ENCODE data around the gene TMEM165.

DNA sequence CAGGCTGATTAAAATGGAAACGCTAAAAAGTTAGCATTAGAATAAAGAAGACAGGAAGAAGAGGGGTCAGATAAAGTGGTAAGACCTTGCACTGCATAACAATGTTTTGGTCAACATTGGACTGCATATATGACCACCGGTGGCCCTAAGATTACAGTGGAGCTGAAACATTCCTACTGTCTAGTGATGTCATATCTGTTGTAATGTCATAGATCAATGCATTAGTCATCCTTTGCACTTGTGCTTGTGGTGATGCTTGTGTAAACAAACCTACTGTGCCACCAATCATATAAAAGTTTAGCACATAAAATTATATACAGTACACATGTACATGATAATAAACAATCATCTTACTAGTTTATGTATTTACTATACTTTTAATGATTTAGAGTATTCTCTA is 73.0 kb downstream of the TMEM165 start:
- TF ChIP-seq, protein P1, sequence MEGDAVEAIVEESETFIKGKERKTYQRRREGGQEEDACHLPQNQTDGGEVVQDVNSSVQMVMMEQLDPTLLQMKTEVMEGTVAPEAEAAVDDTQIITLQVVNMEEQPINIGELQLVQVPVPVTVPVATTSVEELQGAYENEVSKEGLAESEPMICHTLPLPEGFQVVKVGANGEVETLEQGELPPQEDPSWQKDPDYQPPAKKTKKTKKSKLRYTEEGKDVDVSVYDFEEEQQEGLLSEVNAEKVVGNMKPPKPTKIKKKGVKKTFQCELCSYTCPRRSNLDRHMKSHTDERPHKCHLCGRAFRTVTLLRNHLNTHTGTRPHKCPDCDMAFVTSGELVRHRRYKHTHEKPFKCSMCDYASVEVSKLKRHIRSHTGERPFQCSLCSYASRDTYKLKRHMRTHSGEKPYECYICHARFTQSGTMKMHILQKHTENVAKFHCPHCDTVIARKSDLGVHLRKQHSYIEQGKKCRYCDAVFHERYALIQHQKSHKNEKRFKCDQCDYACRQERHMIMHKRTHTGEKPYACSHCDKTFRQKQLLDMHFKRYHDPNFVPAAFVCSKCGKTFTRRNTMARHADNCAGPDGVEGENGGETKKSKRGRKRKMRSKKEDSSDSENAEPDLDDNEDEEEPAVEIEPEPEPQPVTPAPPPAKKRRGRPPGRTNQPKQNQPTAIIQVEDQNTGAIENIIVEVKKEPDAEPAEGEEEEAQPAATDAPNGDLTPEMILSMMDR (IDR thresholded peaks at IDR 0.05): no peak
- TF ChIP-seq POLR2AphosphoS5 (IDR thresholded peaks at IDR 0.05): no peak
